HL-60/S4 (cell line): ENCODE results near the gene HOXA1.
"Not testable (repeated sequence)": the region's sequence is repeated elsewhere in the genome, so short reads cannot be mapped to it uniquely, and the experiment has no call there.

Experiments
- in situ Hi-C: fragments of 300-500 bp; cut with MboI; formaldehyde crosslinking; loops from 2 replicates; pipeline ENCODE4 v1.14.3; 2022; ENCODE audit warnings: low sequenced_read_pairs

HOXA1 gene

DNA sequence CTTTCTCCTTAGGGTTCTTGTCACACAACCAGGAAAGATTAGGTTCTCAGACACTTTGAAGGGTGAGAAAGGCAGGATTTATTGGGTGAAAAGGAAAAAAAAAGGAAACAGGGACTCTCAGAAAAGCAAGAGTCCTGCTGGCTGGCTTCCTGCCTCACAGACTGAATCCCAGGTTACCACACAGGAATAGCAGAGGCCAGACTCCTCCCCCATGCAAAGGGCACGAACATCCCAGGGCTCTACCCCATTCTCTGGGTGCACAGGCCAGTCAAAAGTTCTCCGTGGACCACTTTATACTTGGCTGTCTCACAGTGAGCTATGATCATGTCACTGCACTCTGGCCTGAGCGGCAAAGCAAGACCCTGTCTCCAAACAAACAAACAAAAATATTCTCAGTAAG is 42.6 kb downstream of the HOXA1 start:
- in situ Hi-C loops: no loop called here

DNA sequence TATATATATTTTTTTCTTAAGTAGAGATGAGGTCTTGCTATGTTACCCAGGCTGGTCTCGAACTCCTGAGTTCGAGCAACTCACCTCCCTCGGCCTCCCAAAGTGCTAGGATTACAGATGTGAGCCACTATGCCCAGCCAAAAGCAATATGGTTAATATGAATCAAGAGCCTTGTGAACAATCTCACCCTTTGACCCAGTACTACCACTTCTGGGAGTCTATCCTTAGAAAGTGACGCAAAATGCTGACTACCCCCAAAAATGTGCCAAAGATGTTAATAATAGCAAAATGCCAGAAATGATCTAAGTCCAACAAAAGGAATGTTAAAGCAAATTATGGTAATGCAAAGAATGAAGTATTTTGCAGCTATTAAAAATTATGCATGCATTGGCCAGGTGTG is 44.3 kb downstream of the HOXA1 start:
- in situ Hi-C loops: no loop called here

DNA sequence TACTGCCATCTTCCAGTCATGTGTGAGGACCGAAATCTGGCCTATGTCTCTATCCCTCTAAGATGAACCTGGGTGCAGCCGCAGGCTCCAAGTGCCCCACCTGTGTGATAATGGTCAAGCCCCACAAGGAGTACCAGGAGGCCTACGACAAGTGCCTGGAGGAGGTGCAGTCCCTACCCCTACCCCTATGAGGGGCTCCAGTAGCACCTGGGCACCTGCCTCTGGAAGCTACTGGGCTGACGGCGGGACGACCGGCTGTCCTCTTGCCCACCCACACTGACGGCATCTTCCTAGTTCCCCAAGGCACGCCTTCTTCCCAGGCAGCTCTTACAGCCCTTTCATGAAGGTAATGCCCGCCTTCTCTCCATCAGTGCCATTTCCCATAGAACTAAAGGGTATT is 47.4 kb downstream of the HOXA1 start:
- in situ Hi-C loops: no loop called here

DNA sequence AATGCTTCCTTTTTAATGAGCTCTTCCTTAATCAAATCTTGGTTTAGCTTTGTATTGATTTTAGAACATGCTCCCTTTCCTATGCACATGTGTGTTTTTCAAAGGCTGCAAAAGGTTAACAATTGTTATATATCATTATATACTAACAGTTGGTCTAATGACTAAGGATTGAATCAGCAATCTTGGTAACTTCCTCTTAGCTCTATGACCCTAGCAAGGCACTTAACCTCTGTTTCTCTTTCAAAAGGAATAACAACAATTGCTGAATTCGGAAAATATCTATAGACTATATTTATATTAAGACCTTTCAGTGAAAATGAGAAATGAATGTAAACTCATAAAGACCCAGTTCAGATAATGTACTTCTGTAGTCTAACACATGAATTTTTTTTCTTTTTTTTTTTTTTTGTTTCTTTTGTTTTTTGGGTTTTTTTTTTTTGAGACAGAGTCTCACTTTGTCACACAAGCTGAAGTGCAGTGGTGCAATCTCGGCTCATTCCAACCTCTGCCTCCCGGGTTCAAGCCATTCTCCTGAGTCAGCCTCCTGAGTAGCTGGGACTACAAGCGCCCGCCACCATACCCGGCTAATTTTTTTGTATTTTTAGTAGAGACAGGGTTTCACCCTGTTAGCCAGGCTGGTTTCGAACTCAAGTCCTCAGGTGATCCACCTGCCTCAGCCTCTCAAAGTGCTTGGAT is 48.8 kb downstream of the HOXA1 start:
- in situ Hi-C loops: no loop called here

DNA sequence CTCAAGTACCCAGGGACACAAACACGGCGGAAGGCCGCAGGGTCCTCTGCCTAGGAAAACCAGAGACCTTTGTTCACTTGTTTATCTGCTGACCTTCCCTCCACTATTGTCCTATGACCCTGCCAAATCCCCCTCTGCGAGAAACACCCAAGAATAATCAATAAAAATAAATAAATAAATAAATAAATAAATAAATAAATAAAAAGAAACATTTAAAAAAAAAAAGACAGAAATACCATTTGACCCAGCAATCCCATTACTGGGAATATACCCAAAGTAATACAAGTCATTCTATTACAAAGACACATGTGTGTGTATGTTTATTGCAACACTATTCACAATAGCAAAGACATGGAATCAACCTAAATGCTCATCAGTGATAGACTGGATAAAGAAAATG is 49.8 kb downstream of the HOXA1 start:
- in situ Hi-C loops: not testable (repeated sequence)

DNA sequence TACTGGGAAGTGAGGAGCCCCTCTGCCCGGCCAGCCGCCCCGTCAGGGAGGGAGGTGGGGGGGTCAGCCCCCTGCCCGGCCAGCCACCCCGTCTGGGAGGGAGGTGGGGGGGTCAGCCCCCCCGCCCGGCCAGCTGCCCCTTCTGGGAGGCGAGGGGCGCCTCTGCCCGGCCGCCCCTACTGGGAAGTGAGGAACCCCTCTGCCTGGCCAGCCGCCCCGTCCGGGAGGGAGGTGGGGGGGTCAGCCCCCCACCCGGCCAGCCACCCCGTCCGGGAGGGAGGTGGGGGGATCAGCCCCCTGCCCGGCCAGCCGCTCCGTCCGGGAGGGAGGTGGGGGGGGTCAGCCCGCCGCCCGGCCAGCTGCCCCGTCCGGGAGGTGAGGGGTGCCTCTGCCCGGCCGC is 50.7 kb downstream of the HOXA1 start:
- in situ Hi-C loops: not testable (repeated sequence)
